Measurements from ENCODE around the gene GPR27. TPM values are rescaled to one million over a fixed set of nuclear protein-coding genes. Genes with fewer than 3 reads are reported as not detected.

GPR27 gene
- polyA plus RNA-seq, 1 donor (not counting 4 experiments of a cell fraction or from before 2014, with no cell fraction given): 0.12 TPM

GRCh38 chr3:71708476-71709105 is 45.1 kb upstream of the GPR27 start:
- H3K4me3 ChIP-seq (ENCODE audit: control insufficient read depth in 2 of 3, extremely low read depth in 1 of 3, insufficient read depth in 2 of 3, low read depth in 1 of 3, low read length in 3 of 3): no peak overlapping the region

GRCh38 chr3:71709908-71710511 is 43.6 kb upstream of the GPR27 start:
- H3K79me2 ChIP-seq (ENCODE audit: control insufficient read depth, insufficient read depth, low read length): no peaks in the 10 kb centered on the region
- no peak overlapping the region for H3K4me2 ChIP-seq (ENCODE audit: control insufficient read depth, extremely low read depth, insufficient read depth, low read depth, low read length)
- no peaks in the 10 kb centered on the region for H3K27me3 ChIP-seq (ENCODE audit: control insufficient read depth, extremely low read depth, insufficient read depth, low read length)
- dilution Hi-C loops (cut with MboI; ENCODE audit: extremely low pct_ligation_motif_present, low sequenced_read_pairs): no loop called here
- H3K36me3 ChIP-seq (ENCODE audit: control insufficient read depth in 2 of 2, extremely low read depth in 1 of 2, insufficient read depth in 2 of 2, low read length in 2 of 2): no peaks in the 10 kb centered on the region
- FAIRE-seq: no peak
- no peak overlapping the region for H3K27ac ChIP-seq (ENCODE audit: control insufficient read depth, insufficient read depth, low read length)
- no peaks in the 10 kb centered on the region for H3K9me3 ChIP-seq (ENCODE audit: control insufficient read depth, low read depth, low read length)
- H4K20me1 ChIP-seq (ENCODE audit: control insufficient read depth, extremely low read depth, insufficient read depth, low read length): no peaks in the 10 kb centered on the region
- no peaks in the 10 kb centered on the region for H3K4me1 ChIP-seq (ENCODE audit: control insufficient read depth, extremely low read depth, insufficient read depth, low read length)
- H2AFZ ChIP-seq (ENCODE audit: control insufficient read depth, low read length): no peak overlapping the region
- no peak overlapping the region for H3K4me3 ChIP-seq (ENCODE audit: control insufficient read depth in 2 of 3, extremely low read depth in 1 of 3, insufficient read depth in 2 of 3, low read depth in 1 of 3, low read length in 3 of 3)
- DNase-seq (ENCODE audit: low read depth, low spot score): no peak
- no peak for TF ChIP-seq CTCF (optimal IDR thresholded peaks at IDR 0.05 in 1 of 3, IDR thresholded peaks at IDR 0.05 in 1 of 3, conservative IDR thresholded peaks at IDR 0.05 in 1 of 3; ENCODE audit: extremely low read depth in 1 of 3, insufficient read depth in 2 of 3, low read length in 3 of 3)
- TF ChIP-seq EZH2 (IDR thresholded peaks at IDR 0.05; ENCODE audit: low read length): no peak
- no peak overlapping the region for H3K9ac ChIP-seq (ENCODE audit: control insufficient read depth, extremely low read depth, insufficient read depth, low read length)
- H3K9me1 ChIP-seq (ENCODE audit: control insufficient read depth, extremely low read depth, insufficient read depth, low read length): no peaks in the 10 kb centered on the region

More at GRCh38 chr3:71708476-71709105, 45.1 kb upstream of the GPR27 start:
- H4K20me1 ChIP-seq (ENCODE audit: control insufficient read depth, extremely low read depth, insufficient read depth, low read length): no peaks in the 10 kb centered on the region
- no peaks in the 10 kb centered on the region for H3K9me1 ChIP-seq (ENCODE audit: control insufficient read depth, extremely low read depth, insufficient read depth, low read length)
- H3K9ac ChIP-seq (ENCODE audit: control insufficient read depth, extremely low read depth, insufficient read depth, low read length): no peak overlapping the region
- FAIRE-seq (no peak), DNase-seq (ENCODE audit: low read depth, low spot score) (no peak)
- no peak overlapping the region for H3K27ac ChIP-seq (ENCODE audit: control insufficient read depth, insufficient read depth, low read length)
- H2AFZ ChIP-seq (ENCODE audit: control insufficient read depth, low read length): no peak overlapping the region
- no peaks in the 10 kb centered on the region for H3K36me3 ChIP-seq (ENCODE audit: control insufficient read depth in 2 of 2, extremely low read depth in 1 of 2, insufficient read depth in 2 of 2, low read length in 2 of 2)
- TF ChIP-seq EZH2 (IDR thresholded peaks at IDR 0.05; ENCODE audit: low read length): no peak
- TF ChIP-seq CTCF (optimal IDR thresholded peaks at IDR 0.05 in 1 of 3, IDR thresholded peaks at IDR 0.05 in 1 of 3, conservative IDR thresholded peaks at IDR 0.05 in 1 of 3; ENCODE audit: extremely low read depth in 1 of 3, insufficient read depth in 2 of 3, low read length in 3 of 3): no peak
- no peaks in the 10 kb centered on the region for H3K9me3 ChIP-seq (ENCODE audit: control insufficient read depth, low read depth, low read length)
- no peak overlapping the region for H3K4me2 ChIP-seq (ENCODE audit: control insufficient read depth, extremely low read depth, insufficient read depth, low read depth, low read length)
- H3K27me3 ChIP-seq (ENCODE audit: control insufficient read depth, extremely low read depth, insufficient read depth, low read length): no peaks in the 10 kb centered on the region
- dilution Hi-C loops (cut with MboI; ENCODE audit: extremely low pct_ligation_motif_present, low sequenced_read_pairs): no loop called here
- no peaks in the 10 kb centered on the region for H3K4me1 ChIP-seq (ENCODE audit: control insufficient read depth, extremely low read depth, insufficient read depth, low read length)
- no peaks in the 10 kb centered on the region for H3K79me2 ChIP-seq (ENCODE audit: control insufficient read depth, insufficient read depth, low read length)
